ENCODE results near the gene TTC21A.

Gene TTC21A

DNA sequence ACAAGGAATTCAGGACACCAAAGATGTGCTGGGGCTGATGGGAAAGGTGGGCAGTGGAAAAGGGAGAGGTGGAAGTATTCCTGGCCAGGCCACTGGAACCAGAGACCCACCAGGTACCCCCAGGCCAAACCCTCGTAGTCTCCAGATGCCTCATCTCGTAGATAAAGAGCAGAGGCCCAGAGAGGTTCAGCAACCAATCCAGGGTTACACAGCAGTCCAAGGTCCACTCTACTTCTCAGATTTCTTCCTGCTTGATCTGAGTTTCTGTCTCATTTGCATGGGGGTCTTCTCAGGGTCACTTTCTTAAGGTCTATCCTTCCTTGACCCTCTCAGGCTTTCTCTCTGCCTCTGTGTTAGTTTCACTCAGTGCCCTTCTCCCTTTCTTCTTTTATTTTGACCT is 5.1 kb downstream of the TTC21A start:
- H3K36me3 ChIP-seq (ENCODE audit: low read length), result no peaks in the 10 kb centered on the region
- H3K9me2 ChIP-seq (replicated peaks; ENCODE audit: insufficient read depth, low read length), result no peaks in the 10 kb centered on the region
- no peak overlapping the region for H3K4me2 ChIP-seq (ENCODE audit: low read depth, low read length, poor library complexity, severe bottlenecking)
- H4K20me1 ChIP-seq (ENCODE audit: low read depth, low read length), result no peaks in the 10 kb centered on the region
- H3F3A ChIP-seq (ENCODE audit: insufficient read depth), result peaks cover 5% of the 10 kb centered on the region; the same call in 1 of the 2 replicates
- no peak overlapping the region for H3K4me3 ChIP-seq (ENCODE audit: insufficient read depth, low read length, poor library complexity, severe bottlenecking)
- H3K79me2 ChIP-seq (ENCODE audit: insufficient read depth, low read length), result no peaks in the 10 kb centered on the region
- no peak overlapping the region for H2AFZ ChIP-seq (ENCODE audit: low read depth, low read length, severe bottlenecking)
- H3K27me3 ChIP-seq (ENCODE audit: low read length), result no peaks in the 10 kb centered on the region
- H3K27ac ChIP-seq (ENCODE audit: low read depth, low read length), result no peak overlapping the region
- no peaks in the 10 kb centered on the region for H3K9me3 ChIP-seq (ENCODE audit: insufficient read depth, low read length)
- no peak for TF ChIP-seq CTCF (IDR thresholded peaks at IDR 0.05; ENCODE audit: insufficient read depth, low read length, poor library complexity, severe bottlenecking)
- no peak for TF ChIP-seq EZH2phosphoT487 (conservative IDR thresholded peaks at IDR 0.05; ENCODE audit: low read length)
- H3K9ac ChIP-seq (ENCODE audit: low read length), result no peak overlapping the region

DNA sequence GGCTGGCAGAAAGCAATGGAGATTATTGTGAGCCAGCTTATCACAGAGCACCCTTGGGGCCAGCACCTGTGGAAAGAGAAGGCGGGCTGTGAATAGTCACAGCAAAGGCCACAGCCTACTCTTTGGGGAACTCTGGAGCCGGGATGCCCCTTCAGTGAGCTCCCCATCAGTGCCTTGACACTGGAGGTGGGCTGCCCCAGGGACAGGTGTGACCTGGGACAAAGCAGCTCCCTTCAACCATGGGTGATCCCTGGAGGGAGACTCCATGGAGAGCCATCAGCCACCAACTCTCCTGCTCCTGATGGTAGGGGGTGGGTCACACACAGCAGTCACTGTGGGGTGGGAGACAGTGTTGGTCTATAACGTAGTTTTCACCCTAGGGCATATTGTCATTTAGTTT is 5.8 kb downstream of the TTC21A start:
- Histone ChIP-seq H3K9me2 (replicated peaks; ENCODE audit: insufficient read depth, low read length) (no peaks in the 10 kb centered on the region), H3K9me3 (ENCODE audit: insufficient read depth, low read length) (no peaks in the 10 kb centered on the region), H3K4me3 (ENCODE audit: insufficient read depth, low read length, poor library complexity, severe bottlenecking) (no peak overlapping the region), H3K27ac (ENCODE audit: low read depth, low read length) (no peak overlapping the region), H3K9ac (ENCODE audit: low read length) (no peak overlapping the region), H2AFZ (ENCODE audit: low read depth, low read length, severe bottlenecking) (no peak overlapping the region), H3K4me2 (ENCODE audit: low read depth, low read length, poor library complexity, severe bottlenecking) (no peak overlapping the region), H3K27me3 (ENCODE audit: low read length) (no peaks in the 10 kb centered on the region), H4K20me1 (ENCODE audit: low read depth, low read length) (no peaks in the 10 kb centered on the region), H3K36me3 (ENCODE audit: low read length) (no peaks in the 10 kb centered on the region), H3K79me2 (ENCODE audit: insufficient read depth, low read length) (no peaks in the 10 kb centered on the region), H3F3A (ENCODE audit: insufficient read depth) (0 out of 2 replicates have a peak, but pooled peaks cover under 1% of the 10 kb centered on the region)
- TF ChIP-seq EZH2phosphoT487 (conservative IDR thresholded peaks at IDR 0.05; ENCODE audit: low read length) (no peak), CTCF (IDR thresholded peaks at IDR 0.05; ENCODE audit: insufficient read depth, low read length, poor library complexity, severe bottlenecking) (no peak)

DNA sequence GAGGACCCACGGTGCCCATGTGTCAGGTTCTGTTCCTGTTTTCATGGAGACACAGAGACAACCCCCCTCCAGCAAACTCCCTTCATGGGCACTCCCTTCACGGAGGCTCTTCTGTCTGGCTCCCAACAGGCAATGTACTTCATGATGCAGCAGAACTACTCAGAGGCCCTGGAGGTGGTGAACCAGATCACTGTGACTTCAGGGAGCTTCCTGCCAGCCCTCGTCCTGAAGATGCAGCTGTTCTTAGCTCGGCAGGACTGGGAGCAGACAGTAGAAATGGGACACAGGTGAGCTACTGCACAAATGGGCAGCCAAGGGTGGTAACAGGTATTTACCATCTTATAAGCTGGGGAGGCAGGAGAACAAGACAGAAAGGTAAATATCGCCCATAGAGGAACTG is 7.0 kb downstream of the TTC21A start:
- Histone ChIP-seq H3K27me3 (ENCODE audit: low read length) (no peaks in the 10 kb centered on the region), H3K27ac (ENCODE audit: low read depth, low read length) (no peak overlapping the region), H3K4me3 (ENCODE audit: insufficient read depth, low read length, poor library complexity, severe bottlenecking) (no peak overlapping the region), H3K79me2 (ENCODE audit: insufficient read depth, low read length) (no peaks in the 10 kb centered on the region), H3K9me3 (ENCODE audit: insufficient read depth, low read length) (no peaks in the 10 kb centered on the region), H3K36me3 (ENCODE audit: low read length) (no peaks in the 10 kb centered on the region), H3K4me2 (ENCODE audit: low read depth, low read length, poor library complexity, severe bottlenecking) (no peak overlapping the region), H3F3A (ENCODE audit: insufficient read depth) (no peaks in the 10 kb centered on the region), H4K20me1 (ENCODE audit: low read depth, low read length) (no peaks in the 10 kb centered on the region), H2AFZ (ENCODE audit: low read depth, low read length, severe bottlenecking) (no peak overlapping the region), H3K9me2 (replicated peaks; ENCODE audit: insufficient read depth, low read length) (no peaks in the 10 kb centered on the region), H3K9ac (ENCODE audit: low read length) (no peak overlapping the region)
- TF ChIP-seq CTCF (IDR thresholded peaks at IDR 0.05; ENCODE audit: insufficient read depth, low read length, poor library complexity, severe bottlenecking), result no peak
- no peak for TF ChIP-seq EZH2phosphoT487 (conservative IDR thresholded peaks at IDR 0.05; ENCODE audit: low read length)
